Natural killer cell (primary cell): ENCODE results near the gene CKB. TPM values are rescaled to one million over a fixed set of nuclear protein-coding genes. Genes with fewer than 3 reads are reported as not detected.

Source experiments
- ATAC-seq, 3 donors: fragments of 150-1000 bp in 2 of 3; fragments of 200-7000 bp in 1 of 3; cut with Tn5 transposase; 1 replicate in 1 of 3; 2 replicates in 2 of 3; pipeline ENCODE4 v1.10.0; 2021; ENCODE audit warnings: mild to moderate bottlenecking in 2 of 3, moderate library complexity in 2 of 3
- DNase-seq, 2 donors: peaks; one replicate each; pipeline versions ENCODE4 v3.0.0 to v3.0.0-alpha.2; 2013 to 2021; ENCODE audit warnings: mixed read lengths in 1 of 2
- H3K27ac ChIP-seq: one replicate; pipeline ENCODE4 v1.5.1; 2013; ENCODE audit warnings: mild to moderate bottlenecking, low read length
- H3K27me3 ChIP-seq: one replicate; pipeline ENCODE4 v1.6.1; 2013; ENCODE audit warnings: low read length; ENCODE audit not compliant: control insufficient read depth, insufficient read depth
- H3K36me3 ChIP-seq: one replicate; pipeline ENCODE4 v1.6.1; 2013; ENCODE audit warnings: low read length; ENCODE audit not compliant: control insufficient read depth, insufficient read depth
- H3K4me1 ChIP-seq: one replicate; pipeline ENCODE4 v1.6.1; 2013; ENCODE audit warnings: low read length; ENCODE audit not compliant: control insufficient read depth, insufficient read depth
- H3K4me3 ChIP-seq: one replicate; pipeline ENCODE4 v1.5.1; 2013; ENCODE audit warnings: low read length
- H3K9me3 ChIP-seq: one replicate; pipeline ENCODE4 v1.6.1; 2013; ENCODE audit warnings: low read length; ENCODE audit not compliant: control insufficient read depth, insufficient read depth
- H3K27ac Mint-ChIP-seq, 2 donors: one replicate each; pipeline ENCODE4 v1.8.0; 2022; ENCODE audit warnings: mild to moderate bottlenecking in 2 of 2, mixed read lengths in 2 of 2, moderate library complexity in 1 of 2
- H3K27me3 Mint-ChIP-seq, 2 donors: one replicate each; pipeline ENCODE4 v1.8.0; 2022; ENCODE audit warnings: low read depth in 2 of 2, mixed read lengths in 2 of 2
- H3K36me3 Mint-ChIP-seq: one replicate; pipeline ENCODE4 v1.8.0; 2022; ENCODE audit warnings: mixed read lengths
- H3K4me1 Mint-ChIP-seq, 2 donors: one replicate each; pipeline ENCODE4 v1.8.0; 2022; ENCODE audit warnings: mixed read lengths in 2 of 2
- H3K4me3 Mint-ChIP-seq: one replicate; pipeline ENCODE4 v1.8.0; 2022; ENCODE audit warnings: mild to moderate bottlenecking, moderate library complexity, mixed read lengths
- H3K9me3 Mint-ChIP-seq, 2 donors: one replicate each; pipeline ENCODE4 v1.8.0; 2022; ENCODE audit warnings: mixed read lengths in 2 of 2
- WGBS: methylation state at CpG from one replicate; pipeline ENCODE4 v1.1.7; 2013; ENCODE audit warnings: missing lambda C conversion rate; ENCODE audit not compliant: insufficient coverage; 5-methylcytosine and 5-hydroxymethylcytosine counted together
- intact Hi-C: fragments of 100-400 bp; cut with micrococcal nuclease; formaldehyde crosslinking; loops from one replicate; pipeline ENCODE4 v1.14.2; 2022
- total RNA-seq, 4 donors: library from RNA; stranded (reverse); fragments of 120-200 nt in 1 of 4; gene quantifications; one replicate each; pipeline versions ENCODE4 v1.2.3 to v1.2.4, GENCODE V29; 2013 to 2022
- TF ChIP-seq, protein P1 (sequence below): fragments of 200-600 bp; IDR thresholded peaks from one replicate; pipeline ENCODE4 v1.8.0; 2022; ENCODE audit warnings: antibody characterized with exemption

Gene CKB
- 10 to 100 TPM in 1 of 3 donors, 1 to 10 TPM in 2; 4.0 to 37.4 (median 9.0) TPM for total RNA-seq
- total RNA-seq (2013) = 2.2 TPM

DNA sequence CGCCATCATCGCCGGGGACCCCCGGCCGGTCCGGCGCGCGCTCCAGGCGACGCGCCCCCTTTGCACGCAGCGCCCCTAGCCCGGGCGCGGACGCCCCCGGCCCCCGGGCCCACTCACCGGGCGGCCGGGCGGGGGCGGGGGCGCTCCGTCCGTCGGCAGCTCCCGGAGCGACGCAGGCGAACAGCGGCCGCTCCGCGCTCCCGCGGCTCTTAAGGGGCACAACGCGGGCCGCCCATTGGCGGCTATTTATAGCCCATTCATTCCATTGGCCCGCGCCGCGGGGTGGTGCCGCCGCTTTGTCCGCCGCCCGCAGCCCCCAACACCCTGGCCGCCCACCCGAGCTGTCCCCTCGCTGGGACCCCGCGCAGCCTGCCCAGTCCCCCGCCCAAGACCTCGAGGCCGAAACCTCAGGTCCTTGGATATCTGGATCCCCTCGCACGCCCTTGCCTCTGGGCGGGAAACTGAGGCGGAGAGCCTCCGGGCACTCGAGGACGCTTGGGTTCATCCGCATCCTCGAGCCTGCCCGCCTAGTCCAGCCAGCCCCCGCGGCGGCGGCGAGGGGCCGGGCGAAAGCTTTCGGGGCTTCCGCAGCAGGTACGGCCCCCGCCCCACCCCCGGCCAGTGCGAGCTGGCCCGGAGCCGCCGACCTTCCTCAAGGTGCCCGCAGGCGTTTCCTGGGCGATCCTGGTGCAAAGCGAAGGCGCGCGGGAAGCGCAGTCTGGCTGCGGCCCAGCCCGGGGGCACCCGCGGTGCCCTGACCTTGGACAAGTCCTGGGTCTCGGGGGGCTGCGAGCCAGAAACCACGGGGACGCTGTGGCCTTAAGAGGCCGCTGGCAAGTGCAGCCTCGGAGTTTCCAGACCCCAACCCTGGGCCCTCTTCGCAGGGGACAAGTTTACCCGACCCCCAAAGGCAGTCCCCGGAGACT lies at the start of gene CKB:
TSS of gene CKB (minus strand) at position 182 of the 926 bp plus-strand sequence. CDS start 337 bp downstream, outside the sequence.
- no peak within 1 kb of the TSS for H3K27ac Mint-ChIP-seq
- H3K36me3 ChIP-seq = no peaks in the 10 kb centered on the region
- no peak for ATAC-seq
- H3K4me1 Mint-ChIP-seq = peaks cover 10 to 23% of the 10 kb centered on the region in 2 donors
- no peak within 1 kb of the TSS for H3K4me3 ChIP-seq
- H3K27me3 Mint-ChIP-seq = peaks cover 0 to 6% of the 10 kb centered on the region in 2 donors
- DNase-seq = peak in 1 of 2 donors; percentile 47
- TF ChIP-seq, protein P1, sequence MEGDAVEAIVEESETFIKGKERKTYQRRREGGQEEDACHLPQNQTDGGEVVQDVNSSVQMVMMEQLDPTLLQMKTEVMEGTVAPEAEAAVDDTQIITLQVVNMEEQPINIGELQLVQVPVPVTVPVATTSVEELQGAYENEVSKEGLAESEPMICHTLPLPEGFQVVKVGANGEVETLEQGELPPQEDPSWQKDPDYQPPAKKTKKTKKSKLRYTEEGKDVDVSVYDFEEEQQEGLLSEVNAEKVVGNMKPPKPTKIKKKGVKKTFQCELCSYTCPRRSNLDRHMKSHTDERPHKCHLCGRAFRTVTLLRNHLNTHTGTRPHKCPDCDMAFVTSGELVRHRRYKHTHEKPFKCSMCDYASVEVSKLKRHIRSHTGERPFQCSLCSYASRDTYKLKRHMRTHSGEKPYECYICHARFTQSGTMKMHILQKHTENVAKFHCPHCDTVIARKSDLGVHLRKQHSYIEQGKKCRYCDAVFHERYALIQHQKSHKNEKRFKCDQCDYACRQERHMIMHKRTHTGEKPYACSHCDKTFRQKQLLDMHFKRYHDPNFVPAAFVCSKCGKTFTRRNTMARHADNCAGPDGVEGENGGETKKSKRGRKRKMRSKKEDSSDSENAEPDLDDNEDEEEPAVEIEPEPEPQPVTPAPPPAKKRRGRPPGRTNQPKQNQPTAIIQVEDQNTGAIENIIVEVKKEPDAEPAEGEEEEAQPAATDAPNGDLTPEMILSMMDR = no peak
- WGBS = 8% methylated on average over 107 of the region's 107 CpGs
- H3K9me3 ChIP-seq = no peaks in the 10 kb centered on the region
- H3K27me3 ChIP-seq = peaks cover 5% of the 10 kb centered on the region
- H3K27ac ChIP-seq = no peak within 1 kb of the TSS
- H3K4me3 Mint-ChIP-seq = peak within 1 kb of the TSS; percentile 47
- intact Hi-C loops = no loop called here
- H3K36me3 Mint-ChIP-seq = no peaks in the 10 kb centered on the region
- no peaks in the 10 kb centered on the region for H3K9me3 Mint-ChIP-seq
- peaks cover 38% of the 10 kb centered on the region for H3K4me1 ChIP-seq

DNA sequence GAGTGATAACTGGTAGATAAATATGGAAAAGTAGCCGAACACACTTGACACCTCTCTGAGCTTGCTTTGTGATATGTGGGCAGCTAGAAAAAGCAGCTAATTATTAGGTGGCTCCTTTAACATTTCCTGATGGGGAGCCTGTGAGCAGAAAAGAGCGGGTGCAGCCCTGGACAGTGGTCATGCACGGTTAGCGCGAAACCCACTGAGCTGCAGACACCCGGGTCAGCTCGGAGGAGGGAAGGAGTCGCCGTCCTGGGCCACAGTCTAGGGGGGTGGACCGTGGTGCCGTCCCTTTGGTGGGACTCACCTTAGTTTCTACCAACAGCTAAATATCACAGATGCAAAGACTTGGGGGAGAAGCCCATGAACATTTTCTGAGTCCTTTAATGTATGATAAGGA lies 46.8 kb upstream of the CKB start:
- peaks cover 4 to 5% of the 10 kb centered on the region in 2 donors for H3K4me1 Mint-ChIP-seq
- H3K36me3 Mint-ChIP-seq = peaks cover under 1% of the 10 kb centered on the region
- TF ChIP-seq, protein P1 = no peak

DNA sequence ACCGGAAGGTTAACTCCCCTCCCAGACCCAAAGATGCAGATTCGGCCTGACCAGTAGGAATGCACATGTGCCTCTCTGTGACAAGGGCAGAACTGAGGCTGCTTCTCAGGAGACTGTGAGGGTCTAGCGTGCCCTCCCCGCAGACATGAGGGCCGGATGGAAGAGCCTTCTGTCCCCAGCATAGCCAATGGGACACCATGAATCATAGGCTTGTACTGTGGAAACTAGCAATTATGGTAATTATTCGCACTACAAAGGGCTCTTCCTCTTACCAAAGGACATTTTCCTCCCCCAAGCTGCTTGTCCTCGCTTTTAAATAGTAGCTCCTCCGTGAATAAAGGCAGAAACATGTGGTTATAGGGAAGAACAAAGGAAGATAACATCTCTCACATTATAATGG lies 46.3 kb upstream of the CKB start:
- Histone ChIP-seq H3K27ac (no peak overlapping the region), H3K4me1 (peaks cover 4% of the 10 kb centered on the region), H3K27me3 (no peaks in the 10 kb centered on the region), H3K4me3 (no peak overlapping the region), H3K9me3 (no peaks in the 10 kb centered on the region), H3K36me3 (peaks cover 3% of the 10 kb centered on the region)
- Mint-ChIP-seq H3K4me3 (no peak overlapping the region), H3K4me1 (peaks cover 4 to 5% of the 10 kb centered on the region in 2 donors), H3K27ac (no peak overlapping the region), H3K27me3 (no peaks in the 10 kb centered on the region), H3K9me3 (no peaks in the 10 kb centered on the region), H3K36me3 (no peaks in the 10 kb centered on the region)
- 96% methylated on average over 5 of the region's 8 CpGs for WGBS
- intact Hi-C loops = no loop called here
- ATAC-seq (no peak), DNase-seq (no peak)
- TF ChIP-seq, protein P1 = no peak

More for the DNA sequence above, 46.8 kb upstream of the CKB start:
- H3K27ac ChIP-seq = no peak overlapping the region
- no peaks in the 10 kb centered on the region for H3K4me1 ChIP-seq
- H3K9me3 ChIP-seq = no peaks in the 10 kb centered on the region
- H3K36me3 ChIP-seq = peaks cover 7% of the 10 kb centered on the region
- intact Hi-C loops = no loop called here
- ATAC-seq (no peak), DNase-seq (no peak)
- H3K27me3 ChIP-seq = no peaks in the 10 kb centered on the region
- H3K4me3 Mint-ChIP-seq = no peak overlapping the region
- no peaks in the 10 kb centered on the region for H3K27me3 Mint-ChIP-seq
- no peak overlapping the region for H3K4me3 ChIP-seq
- WGBS = 87% methylated on average over 10 of the region's 11 CpGs
- H3K9me3 Mint-ChIP-seq = no peaks in the 10 kb centered on the region
- H3K27ac Mint-ChIP-seq = no peak overlapping the region
